Stimulated activated CD8-positive, alpha-beta memory T cell treated with anti-CD3 and anti-CD28 coated beads, Interleukin-15, amount 100 ng/mL, for 4 hours (primary cell): ENCODE measurements around the gene GJC2.
"Not testable (repeated sequence)": the region's sequence is repeated elsewhere in the genome, so short reads cannot be mapped to it uniquely, and the experiment has no call there.

Source experiments
- DNase-seq, 2 donors: peaks; one replicate each; pipeline ENCODE4 v3.0.0-alpha.2; 2020; ENCODE audit warnings: low read depth in 2 of 2

GJC2 gene

DNA sequence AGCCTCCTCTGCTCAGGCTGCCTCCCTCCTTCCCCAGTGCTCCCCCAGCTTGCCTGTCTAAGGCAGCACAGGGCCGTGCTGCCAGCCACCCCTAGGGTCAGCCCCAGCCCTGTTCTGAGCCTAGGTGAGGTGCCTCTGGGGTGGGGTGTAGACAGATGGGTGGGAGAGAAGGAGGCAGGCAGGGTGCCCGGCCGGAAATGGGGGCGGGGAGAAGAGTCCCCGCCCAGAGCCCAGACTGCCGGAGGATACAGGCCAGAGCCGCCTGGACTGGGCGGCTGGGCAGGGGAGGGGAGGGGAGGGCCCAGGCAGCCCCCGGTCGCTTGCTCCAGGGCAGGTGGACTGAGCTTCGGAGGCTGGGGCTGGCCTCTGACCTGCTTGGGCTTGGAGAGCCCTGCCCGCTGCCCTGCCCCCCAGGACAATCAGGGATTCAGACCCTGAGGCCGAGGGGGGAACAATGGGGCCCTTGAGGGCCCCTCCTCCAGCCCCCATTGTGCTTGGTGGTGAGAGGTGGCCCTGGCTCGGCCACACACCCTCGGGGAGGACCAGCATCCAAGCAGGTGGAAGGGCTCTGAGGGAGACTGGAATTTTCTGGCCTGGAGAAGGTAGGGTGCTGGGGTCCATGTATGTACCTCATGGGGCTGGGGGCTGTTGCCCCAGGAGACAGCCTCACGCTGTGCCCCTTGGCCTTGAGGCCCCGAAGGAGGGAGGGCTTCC, at the start of gene GJC2:
TSS of gene GJC2 (plus strand) at position 525 of the 714 bp plus-strand sequence. CDS start 7,829 bp downstream, outside the sequence.
- no peak for DNase-seq

DNA sequence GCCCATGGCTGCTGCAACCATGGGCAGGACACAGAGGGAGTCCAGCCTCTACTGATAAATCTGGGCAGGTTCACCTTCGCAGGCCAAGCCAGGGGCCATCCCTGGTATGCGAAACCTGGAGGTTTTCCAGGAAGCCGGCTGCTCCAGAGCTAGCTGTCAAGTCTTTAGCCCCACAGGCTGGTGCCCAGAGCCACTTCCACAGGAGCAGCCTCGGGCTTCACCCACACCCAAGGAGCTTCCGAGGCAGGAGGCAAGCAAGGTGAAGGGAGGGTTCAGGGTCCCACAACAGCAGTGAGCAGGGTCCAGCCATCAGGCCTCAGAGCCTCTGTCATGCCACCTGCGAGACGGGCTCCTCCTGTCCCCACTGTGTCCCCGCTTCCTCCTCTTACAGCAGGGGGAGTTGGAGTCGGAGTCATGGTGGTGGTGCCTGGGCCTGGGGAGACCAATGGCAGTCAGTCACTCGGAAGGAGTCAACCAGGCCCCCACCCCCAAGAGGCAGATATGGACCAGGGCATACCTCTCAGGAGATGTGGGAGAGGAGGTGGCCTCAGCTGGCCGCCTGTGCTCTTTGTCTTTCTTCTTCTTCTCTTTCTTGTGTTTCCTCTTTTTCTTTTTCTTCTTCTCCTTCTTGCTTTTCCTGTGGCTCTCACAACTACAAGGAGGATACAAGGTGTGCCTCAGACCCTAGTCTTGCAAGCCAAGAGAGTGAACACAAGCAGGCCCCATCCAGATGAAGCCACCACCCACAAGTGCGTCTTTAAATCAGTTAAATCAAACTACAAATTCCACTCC, 48.7 kb upstream of the GJC2 start:
- no peak for DNase-seq

DNA sequence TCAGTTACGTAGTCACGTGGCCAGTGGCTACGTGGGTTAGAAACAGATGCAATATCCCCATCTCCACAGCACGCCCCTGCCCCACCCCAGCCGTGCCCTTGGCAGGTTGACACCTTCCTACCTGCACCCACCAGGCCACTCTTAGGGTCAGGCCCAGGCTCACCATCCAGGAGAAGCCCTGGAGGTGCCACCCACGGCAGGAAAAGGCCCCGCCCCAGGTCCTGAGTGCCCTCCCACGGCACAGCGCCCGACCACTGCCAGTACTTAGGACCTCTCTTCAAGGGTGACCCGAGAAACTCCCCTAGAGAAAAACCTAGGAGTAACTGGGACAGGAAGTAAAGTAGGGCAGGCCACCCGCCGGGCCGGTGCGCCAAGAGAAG, 48.1 kb upstream of the GJC2 start:
- no peak for DNase-seq

DNA sequence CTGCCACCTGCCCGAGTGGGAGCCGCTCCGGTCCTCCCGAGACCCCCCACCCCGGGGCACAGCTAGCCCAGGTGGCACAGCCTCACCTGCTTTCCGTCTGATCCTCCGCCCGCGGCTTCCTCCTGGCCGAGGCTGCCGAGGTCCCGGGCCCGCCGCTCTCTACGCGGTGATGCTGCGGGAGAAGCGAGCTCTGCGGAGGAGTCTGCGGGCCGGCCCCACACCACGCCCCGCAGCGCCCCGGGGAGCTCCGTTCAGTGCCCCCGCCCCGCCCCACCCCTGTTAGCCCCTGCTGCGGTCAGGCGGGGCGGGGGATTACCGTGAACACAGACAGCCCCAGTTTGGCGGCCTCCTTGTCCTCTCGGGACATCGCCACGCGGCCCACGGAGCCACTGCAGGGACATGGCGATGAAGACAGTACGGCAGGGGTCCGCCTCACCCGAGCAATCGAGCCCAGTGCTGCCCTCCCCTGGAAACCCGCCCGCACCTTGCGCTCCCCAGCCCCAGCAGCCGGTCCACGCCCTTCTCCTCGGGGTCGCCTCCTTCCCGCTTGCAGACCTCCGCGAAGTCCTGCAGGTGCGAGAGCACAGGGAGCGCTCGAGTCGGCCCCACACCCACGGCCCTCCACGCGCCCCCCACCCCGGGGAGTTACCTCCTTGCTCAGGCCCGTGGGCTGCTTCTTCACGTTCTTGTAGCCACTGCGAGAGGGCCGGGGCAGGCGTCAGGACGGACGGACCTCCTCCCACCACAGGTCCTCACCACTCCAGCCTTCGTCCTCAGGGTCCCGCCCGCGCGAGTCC, 47.5 kb upstream of the GJC2 start:
- DNase-seq = no peak

- peak; percentile 84 to 85 for DNase-seq
Observed at GRCh38 chr1:228102791-228103620, 46.7 kb upstream of the GJC2 start, which contains the start of gene C1orf35. TSS of gene C1orf35 (minus strand) at chr1:228103325. CDS start at chr1:228103227, 98 bp downstream.

DNA sequence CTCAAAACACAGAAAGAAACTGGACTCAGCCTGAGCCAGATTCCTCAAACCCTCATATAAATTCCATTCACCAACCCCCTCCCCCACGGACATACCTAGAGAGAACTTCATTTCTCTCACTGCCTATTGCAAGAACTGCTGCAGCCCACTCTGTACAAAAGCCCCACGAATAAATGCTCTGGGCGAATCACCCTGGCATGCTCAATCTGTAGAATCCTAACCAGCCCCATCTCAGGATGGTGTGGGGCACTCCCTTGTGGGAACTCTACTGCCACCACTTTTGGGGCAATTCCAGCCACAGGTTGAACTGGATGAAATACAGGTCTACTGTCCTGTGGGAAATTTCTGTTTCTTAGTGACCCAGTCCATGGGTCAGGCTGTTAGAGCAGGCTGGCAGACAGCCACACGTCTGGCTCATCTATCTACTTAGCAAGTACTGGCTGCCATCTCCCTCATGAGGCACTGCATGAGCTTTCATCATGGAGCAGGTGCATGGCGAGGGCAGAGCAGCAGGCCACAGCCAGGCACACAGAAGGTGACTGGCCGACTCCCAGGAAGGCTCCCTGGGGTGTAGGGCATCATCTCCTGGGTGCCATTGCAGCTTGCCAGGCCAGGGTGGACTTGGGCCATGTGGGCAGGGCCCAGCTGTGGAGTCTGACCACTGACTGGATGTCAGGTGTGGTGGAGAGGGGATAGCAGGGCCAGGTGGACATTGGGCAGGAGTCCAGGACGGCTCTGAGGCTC, 45.0 kb upstream of the GJC2 start:
- no peak for DNase-seq

DNA sequence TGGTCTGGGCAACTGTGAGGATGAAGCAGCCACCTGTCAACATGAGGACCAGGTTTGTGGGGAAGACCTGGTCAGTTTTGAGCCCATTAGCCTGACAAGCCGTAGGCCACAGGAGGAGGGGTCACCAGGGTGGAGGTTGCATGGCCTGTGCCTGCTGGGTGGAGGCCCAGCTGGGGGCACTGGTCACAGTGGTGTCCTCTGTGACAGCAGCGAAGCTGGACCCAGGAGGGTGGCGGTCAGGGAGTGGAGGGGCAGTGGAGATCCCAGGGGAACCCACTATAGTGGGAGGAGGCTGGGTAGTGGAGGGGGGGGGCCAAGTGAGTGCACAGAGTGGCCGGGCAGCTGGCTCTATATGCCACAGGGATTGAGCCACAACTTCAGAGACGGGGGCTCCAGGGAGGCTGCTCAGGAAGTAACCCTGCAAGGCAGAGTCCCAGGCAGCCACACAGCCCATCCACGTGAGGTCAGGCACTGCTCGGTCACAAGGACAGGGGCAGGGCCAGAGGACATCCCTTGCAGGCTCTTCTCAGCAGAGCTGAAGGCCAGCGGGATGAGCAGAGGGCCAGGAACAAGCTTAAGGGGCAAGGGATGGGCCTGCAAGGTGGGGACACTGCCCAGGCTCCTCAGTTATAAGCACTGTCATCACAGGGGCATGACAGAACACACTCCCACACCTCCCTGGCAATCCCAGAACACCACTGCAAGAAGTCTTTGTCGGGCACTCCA, 44.3 kb upstream of the GJC2 start:
- DNase-seq = no peak

DNA sequence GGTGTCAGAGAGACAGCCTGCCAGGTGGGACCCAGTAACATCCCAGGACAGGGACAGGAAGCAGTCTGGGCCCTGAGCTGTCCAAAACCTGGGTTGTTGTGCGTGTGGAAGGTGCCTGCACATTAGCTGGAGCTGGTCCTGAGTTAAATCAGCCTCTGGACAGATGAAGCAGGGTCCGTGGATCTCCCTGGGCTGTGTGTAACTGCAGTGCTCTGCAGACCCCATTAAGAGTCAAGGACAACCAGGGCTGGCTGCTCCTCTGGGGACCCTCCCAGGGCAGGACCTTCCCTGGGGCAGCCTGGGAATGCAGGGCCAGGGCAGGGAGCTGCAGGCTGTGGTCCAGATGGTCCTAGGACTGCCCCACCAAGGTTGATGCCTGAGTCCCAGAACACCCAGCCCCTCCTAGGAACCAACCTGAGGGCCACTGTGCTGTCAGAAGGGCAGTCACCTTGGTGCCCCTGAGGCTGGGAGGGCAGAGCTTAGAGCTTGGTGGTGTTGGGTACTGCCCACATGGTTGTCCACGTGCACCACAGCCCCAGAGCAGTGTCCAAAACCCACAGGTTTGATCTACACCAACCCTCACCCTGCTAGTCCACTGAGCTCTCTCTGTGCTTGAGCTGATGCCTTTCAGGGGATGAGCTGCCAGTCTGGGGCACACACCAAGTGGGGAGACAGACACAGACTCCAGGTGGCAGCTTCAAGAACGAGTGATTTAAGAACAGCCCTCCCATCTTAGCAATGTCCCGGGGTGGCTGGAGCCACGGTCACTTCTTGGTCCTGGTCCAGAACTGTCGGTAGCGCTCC, 43.5 kb upstream of the GJC2 start:
- no peak for DNase-seq

GRCh38 chr1:228106800-228107054, 43.0 kb upstream of the GJC2 start:
- DNase-seq = no peak

GRCh38 chr1:228107636-228108035, 42.1 kb upstream of the GJC2 start:
- no peak for DNase-seq

- no peak for DNase-seq
Observed at GRCh38 chr1:228108055-228108690, 41.6 kb upstream of the GJC2 start.

DNA sequence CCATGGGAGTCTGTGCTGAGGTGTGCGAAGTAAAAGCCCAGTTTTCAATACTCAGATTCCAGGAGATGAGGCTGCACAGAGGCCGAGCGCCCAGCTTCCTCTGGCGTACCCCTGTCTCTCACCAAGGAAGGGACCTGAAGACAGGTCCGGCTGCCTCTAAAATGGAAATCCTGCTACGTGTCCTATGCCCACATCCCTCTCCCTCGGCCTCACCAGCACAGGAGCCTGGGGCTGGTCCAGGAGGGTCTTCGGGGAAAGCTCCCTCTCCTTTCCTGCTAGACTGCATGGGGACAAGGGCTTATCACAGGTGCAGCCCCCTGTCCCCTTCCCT, 41.0 kb upstream of the GJC2 start:
- DNase-seq = no peak

DNA sequence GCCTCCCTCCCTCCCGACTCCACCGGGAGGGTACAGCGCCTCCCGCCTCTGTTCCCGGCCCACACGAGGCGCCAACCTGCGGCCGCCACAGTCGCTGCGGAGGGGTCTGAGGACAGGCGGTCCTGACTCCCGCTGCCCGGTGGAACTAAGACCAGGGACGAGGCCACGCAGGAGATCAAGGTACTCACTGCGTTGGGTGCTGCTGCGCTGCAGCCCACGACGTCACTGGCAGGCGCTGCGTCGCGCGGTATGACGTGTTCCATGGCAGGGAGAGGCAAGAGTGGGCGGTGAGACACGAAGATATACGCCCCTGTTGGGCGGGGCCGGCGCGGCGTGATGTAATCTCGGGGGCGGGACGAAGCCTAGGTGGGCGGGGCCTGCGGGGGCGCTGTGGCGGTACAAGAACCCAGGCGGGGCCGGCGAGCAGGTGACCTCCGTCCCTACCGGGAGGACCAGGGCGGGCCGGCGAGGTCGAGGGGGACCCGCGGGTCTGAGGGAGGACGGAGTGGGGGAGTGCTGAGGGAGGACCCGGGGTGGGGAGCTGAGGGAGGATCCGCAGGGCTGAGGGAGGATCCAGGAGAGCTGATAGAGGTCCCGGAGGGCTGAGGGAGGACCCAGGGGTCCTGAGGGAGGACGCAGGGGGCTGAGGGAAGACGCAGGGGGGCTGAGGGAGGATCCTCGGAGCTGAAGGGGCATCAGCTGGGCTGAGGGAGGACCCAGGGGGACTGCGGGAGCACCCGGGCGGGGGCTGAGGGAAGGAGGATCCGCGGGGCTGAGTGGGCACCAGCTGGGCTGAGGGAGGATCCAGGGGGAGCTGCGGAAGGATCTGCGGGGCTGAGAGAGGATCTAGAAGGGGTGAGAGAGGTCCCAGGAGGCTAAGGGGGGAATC, 40.4 kb upstream of the GJC2 start, which contains the start of gene MRPL55:
TSS of gene MRPL55 (minus strand) at position 227 of the 889 bp plus-strand sequence. CDS start 1,039 bp downstream, outside the sequence.
- peak; percentile 96 to 98 for DNase-seq

GRCh38 chr1:228109962-228110488, 39.7 kb upstream of the GJC2 start:
- no peak for DNase-seq

DNA sequence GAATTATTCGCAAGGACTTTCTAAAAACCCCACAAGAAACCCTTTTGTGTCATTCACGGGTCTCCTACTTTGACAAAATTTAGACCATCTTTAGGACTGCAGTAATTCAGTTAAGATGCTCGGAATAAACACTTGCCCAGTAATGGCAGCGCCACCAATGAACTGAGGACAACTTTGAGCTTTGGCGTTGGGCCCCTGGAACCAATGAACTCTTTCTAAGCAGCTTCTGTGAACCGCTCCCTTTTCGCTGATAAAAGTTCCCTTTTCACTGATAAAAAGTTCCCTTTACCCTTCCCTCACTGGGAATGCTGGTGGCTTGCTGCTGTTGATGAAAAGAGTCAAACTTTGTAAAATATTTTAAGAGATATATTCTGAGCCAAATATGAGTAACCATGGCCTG, 39.2 kb upstream of the GJC2 start:
- no peak for DNase-seq

GRCh38 chr1:228111315-228111714, 38.4 kb upstream of the GJC2 start:
- not testable (repeated sequence) for DNase-seq

GRCh38 chr1:228112167-228112566, 37.6 kb upstream of the GJC2 start:
- DNase-seq = no peak

- no peak for DNase-seq
Observed at GRCh38 chr1:228112617-228113016, 37.1 kb upstream of the GJC2 start.
